ENCODE measurements around the gene ERMAP. TPM values are rescaled to one million over a fixed set of nuclear protein-coding genes. Genes with fewer than 3 reads are reported as not detected.

The ERMAP gene
- total and polyA plus RNA-seq, 7 donors: 1.4 to 3.7 (median 2.0) TPM

- TF ChIP-seq CTCF (IDR thresholded peaks at IDR 0.05): no peak
- 92 to 94% (median 93%) methylated on average over 18 to 20 of the region's 20 CpGs for WGBS, 3 donors
- Histone ChIP-seq H3K36me3 (ENCODE audit: insufficient read depth in 1 of 2, low read depth in 1 of 2) (no peaks in the 10 kb centered on the region), H3K9me3 (no peaks in the 10 kb centered on the region), H3K27me3 (ENCODE audit: insufficient read depth in 3 of 3, low read length in 2 of 3) (no peaks in the 10 kb centered on the region), H3K4me1 (no peaks in the 10 kb centered on the region), H3K4me3 (no peak overlapping the region), H3K27ac (no peak overlapping the region)
- intact Hi-C loops (cut with DNase I): no loop called here
- ATAC-seq: no peak
- DNase-seq: no peak
These were observed 70.4 kb downstream of the ERMAP start for GRCh38 chr1:42887366-42887765.

GRCh38 chr1:42888013-42888633, 71.2 kb downstream of the ERMAP start:
- DNase-seq: no peak
- WGBS, 3 donors: 86 to 90% (median 89%) methylated on average over 31 of the region's 31 CpGs
- no peaks in the 10 kb centered on the region for H3K27me3 ChIP-seq (ENCODE audit: insufficient read depth in 3 of 3, low read length in 2 of 3)
- no peak for TF ChIP-seq CTCF (IDR thresholded peaks at IDR 0.05)
- no peaks in the 10 kb centered on the region for H3K9me3 ChIP-seq
- H3K4me3 ChIP-seq: no peak overlapping the region
- intact Hi-C loops (cut with DNase I): no loop called here
- no peak for ATAC-seq
- H3K27ac ChIP-seq: no peak overlapping the region
- no peaks in the 10 kb centered on the region for H3K36me3 ChIP-seq (ENCODE audit: insufficient read depth in 1 of 2, low read depth in 1 of 2)
- H3K4me1 ChIP-seq: no peaks in the 10 kb centered on the region

- no peak overlapping the region for H3K27ac ChIP-seq
- 79 to 94% (median 90%) methylated on average over 4 of the region's 4 CpGs for WGBS, 3 donors
- no peak for TF ChIP-seq CTCF (IDR thresholded peaks at IDR 0.05)
- no peaks in the 10 kb centered on the region for H3K36me3 ChIP-seq (ENCODE audit: insufficient read depth in 1 of 2, low read depth in 1 of 2)
- no peaks in the 10 kb centered on the region for H3K9me3 ChIP-seq
- ATAC-seq (no peak), DNase-seq (no peak)
- H3K27me3 ChIP-seq (ENCODE audit: insufficient read depth in 3 of 3, low read length in 2 of 3): no peaks in the 10 kb centered on the region
- no peak overlapping the region for H3K4me3 ChIP-seq
- intact Hi-C loops (cut with DNase I): no loop called here
- no peaks in the 10 kb centered on the region for H3K4me1 ChIP-seq
These were observed 72.3 kb downstream of the ERMAP start for GRCh38 chr1:42889264-42889663.

GRCh38 chr1:42891465-42892138, 74.7 kb downstream of the ERMAP start:
- Histone ChIP-seq H3K9me3 (no peaks in the 10 kb centered on the region), H3K27me3 (ENCODE audit: insufficient read depth in 3 of 3, low read length in 2 of 3) (no peaks in the 10 kb centered on the region), H3K36me3 (ENCODE audit: insufficient read depth in 1 of 2, low read depth in 1 of 2) (no peaks in the 10 kb centered on the region), H3K4me3 (no peak overlapping the region), H3K4me1 (no peaks in the 10 kb centered on the region), H3K27ac (no peak overlapping the region)
- DNase-seq (no peak), ATAC-seq (no peak)
- 41 to 59% (median 48%) methylated on average over 5 of the region's 5 CpGs for WGBS, 3 donors
- intact Hi-C loops (cut with DNase I): no loop called here
- TF ChIP-seq CTCF (IDR thresholded peaks at IDR 0.05): no peak

Other genes with a start within 250 kb of the ERMAP start
- 10 to 100 TPM in 3 of 4 donors, 1 to 10 TPM in 1; 9.9 to 14.4 (median 10.8) TPM for gene PPIH, start 158.7 kb upstream of the ERMAP start, total RNA-seq
- 10 to 100 TPM; 12.1 to 22.9 (median 15.1) TPM for gene PPIH, start 158.7 kb upstream of the ERMAP start, polyA plus RNA-seq
- gene YBX1, start 134.7 kb upstream of the ERMAP start, total RNA-seq: 1,000 to 10,000 TPM in 1 of 4 donors, 100 to 1,000 TPM in 3; 878 to 1,236 (median 911) TPM
- gene YBX1, start 134.7 kb upstream of the ERMAP start, polyA plus RNA-seq: 1,000 to 10,000 TPM; 1,131 to 1,545 (median 1,272) TPM
- not detected for gene CLDN19, start 76.9 kb upstream of the ERMAP start, total RNA-seq
- gene CLDN19, start 76.9 kb upstream of the ERMAP start, polyA plus RNA-seq: under 1 TPM; 0.03 to 0.34 (median 0.14) TPM
- gene P3H1, start 50.1 kb upstream of the ERMAP start, total RNA-seq: 1 to 10 TPM; 5.1 to 8.5 (median 6.2) TPM
- 1 to 10 TPM; 2.9 to 7.0 (median 5.1) TPM for gene P3H1, start 50.1 kb upstream of the ERMAP start, polyA plus RNA-seq
- 10 to 100 TPM in 1 of 4 donors, 1 to 10 TPM in 3; 7.5 to 10.2 (median 8.7) TPM for gene C1orf50, start 49.9 kb upstream of the ERMAP start, total RNA-seq
- 1 to 10 TPM; 2.5 to 6.2 (median 4.2) TPM for gene C1orf50, start 49.9 kb upstream of the ERMAP start, polyA plus RNA-seq
- under 1 TPM; 0.15 to 0.89 (median 0.30) TPM for gene TMEM269, start 32.1 kb upstream of the ERMAP start, total RNA-seq
- under 1 TPM; 0.05 to 0.07 (median 0.06) TPM for gene TMEM269, start 32.1 kb upstream of the ERMAP start, polyA plus RNA-seq
- 10 to 100 TPM; 11.7 to 18.4 (median 16.9) TPM for gene SVBP, start 275 bp downstream of the ERMAP start, total RNA-seq
- gene SVBP, start 275 bp downstream of the ERMAP start, polyA plus RNA-seq: 10 to 100 TPM; 20.5 to 58.2 (median 27.2) TPM
- 1 to 10 TPM; 4.8 to 8.0 (median 6.4) TPM for gene ZNF691, start 29.5 kb downstream of the ERMAP start, total RNA-seq
- gene ZNF691, start 29.5 kb downstream of the ERMAP start, polyA plus RNA-seq: 10 to 100 TPM in 1 of 3 donors, 1 to 10 TPM in 2; 6.7 to 10.8 (median 7.4) TPM
- gene SLC2A1, start 141.7 kb downstream of the ERMAP start, total RNA-seq: 1 to 10 TPM; 1.1 to 3.8 (median 2.0) TPM
- 1 to 10 TPM; 1.2 to 3.3 (median 2.5) TPM for gene SLC2A1, start 141.7 kb downstream of the ERMAP start, polyA plus RNA-seq